ENCODE measurements around the gene DYNC2I2. TPM values are rescaled to one million over a fixed set of nuclear protein-coding genes. Genes with fewer than 3 reads are reported as not detected.

Gene DYNC2I2
- total RNA-seq, 1 donor from 2014 or later, result 45.9 TPM

GRCh38 chr9:128614728-128615127 lies 41.9 kb downstream of the DYNC2I2 start:
- Histone ChIP-seq H2AFZ (replicated peaks) (no peak overlapping the region), H3K4me1 (no peaks in the 10 kb centered on the region), H3F3A (ENCODE audit: low read depth) (no peaks in the 10 kb centered on the region), H4K20me1 (ENCODE audit: low read depth) (no peaks in the 10 kb centered on the region), H3K9ac (no peak overlapping the region), H3K27me3 (no peaks in the 10 kb centered on the region), H3K79me2 (ENCODE audit: low read depth) (no peaks in the 10 kb centered on the region), H3K27ac (no peak overlapping the region), H3K9me3 (ENCODE audit: low read depth) (no peaks in the 10 kb centered on the region), H3K36me3 (peaks cover 3% of the 10 kb centered on the region), H3K4me2 (no peak overlapping the region), H3K4me3 (no peak overlapping the region)
- H3K27me3 Mint-ChIP-seq (ENCODE audit: insufficient read depth, low read depth), result no peaks in the 10 kb centered on the region
- no peaks in the 10 kb centered on the region for H3K9me3 Mint-ChIP-seq
- H3K4me3 Mint-ChIP-seq, result no peak overlapping the region
- no peak for DNase-seq (ENCODE audit: low spot score)
- H3K36me3 Mint-ChIP-seq, result peaks cover 36% of the 10 kb centered on the region
- H3K4me1 Mint-ChIP-seq, result no peaks in the 10 kb centered on the region
- no peak overlapping the region for H3K27ac Mint-ChIP-seq
- TF ChIP-seq, protein P1, sequence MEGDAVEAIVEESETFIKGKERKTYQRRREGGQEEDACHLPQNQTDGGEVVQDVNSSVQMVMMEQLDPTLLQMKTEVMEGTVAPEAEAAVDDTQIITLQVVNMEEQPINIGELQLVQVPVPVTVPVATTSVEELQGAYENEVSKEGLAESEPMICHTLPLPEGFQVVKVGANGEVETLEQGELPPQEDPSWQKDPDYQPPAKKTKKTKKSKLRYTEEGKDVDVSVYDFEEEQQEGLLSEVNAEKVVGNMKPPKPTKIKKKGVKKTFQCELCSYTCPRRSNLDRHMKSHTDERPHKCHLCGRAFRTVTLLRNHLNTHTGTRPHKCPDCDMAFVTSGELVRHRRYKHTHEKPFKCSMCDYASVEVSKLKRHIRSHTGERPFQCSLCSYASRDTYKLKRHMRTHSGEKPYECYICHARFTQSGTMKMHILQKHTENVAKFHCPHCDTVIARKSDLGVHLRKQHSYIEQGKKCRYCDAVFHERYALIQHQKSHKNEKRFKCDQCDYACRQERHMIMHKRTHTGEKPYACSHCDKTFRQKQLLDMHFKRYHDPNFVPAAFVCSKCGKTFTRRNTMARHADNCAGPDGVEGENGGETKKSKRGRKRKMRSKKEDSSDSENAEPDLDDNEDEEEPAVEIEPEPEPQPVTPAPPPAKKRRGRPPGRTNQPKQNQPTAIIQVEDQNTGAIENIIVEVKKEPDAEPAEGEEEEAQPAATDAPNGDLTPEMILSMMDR (IDR thresholded peaks at IDR 0.05), result no peak
- TF ChIP-seq EZH2 (IDR thresholded peaks at IDR 0.05) (no peak), EZH2phosphoT487 (IDR thresholded peaks at IDR 0.05) (no peak)

GRCh38 chr9:128611600-128612394 lies 44.9 kb downstream of the DYNC2I2 start:
- H3K4me2 ChIP-seq, result no peak overlapping the region
- no peaks in the 10 kb centered on the region for H3K4me1 ChIP-seq
- no peaks in the 10 kb centered on the region for H3K9me3 ChIP-seq (ENCODE audit: low read depth)
- no peak for DNase-seq (ENCODE audit: low spot score)
- TF ChIP-seq EZH2 (IDR thresholded peaks at IDR 0.05) (no peak), EZH2phosphoT487 (IDR thresholded peaks at IDR 0.05) (no peak)
- TF ChIP-seq, protein P1 (IDR thresholded peaks at IDR 0.05), result no peak
- Mint-ChIP-seq H3K4me3 (no peak overlapping the region), H3K4me1 (no peaks in the 10 kb centered on the region), H3K27me3 (ENCODE audit: insufficient read depth, low read depth) (no peaks in the 10 kb centered on the region), H3K36me3 (peaks cover 46% of the 10 kb centered on the region), H3K27ac (no peak overlapping the region), H3K9me3 (no peaks in the 10 kb centered on the region)
- no peaks in the 10 kb centered on the region for H3K27me3 ChIP-seq
- no peak overlapping the region for H3K9ac ChIP-seq
- no peaks in the 10 kb centered on the region for H3K79me2 ChIP-seq (ENCODE audit: low read depth)
- no peaks in the 10 kb centered on the region for H4K20me1 ChIP-seq (ENCODE audit: low read depth)
- no peak overlapping the region for H2AFZ ChIP-seq (replicated peaks)
- H3K27ac ChIP-seq, result no peak overlapping the region
- H3K4me3 ChIP-seq, result no peak overlapping the region
- peaks cover 3% of the 10 kb centered on the region for H3K36me3 ChIP-seq
- no peaks in the 10 kb centered on the region for H3F3A ChIP-seq (ENCODE audit: low read depth)

- Mint-ChIP-seq H3K27me3 (ENCODE audit: insufficient read depth, low read depth) (no peaks in the 10 kb centered on the region), H3K4me3 (no peak overlapping the region), H3K4me1 (no peaks in the 10 kb centered on the region), H3K36me3 (peaks cover 45% of the 10 kb centered on the region), H3K9me3 (no peaks in the 10 kb centered on the region), H3K27ac (no peak overlapping the region)
- Histone ChIP-seq H4K20me1 (ENCODE audit: low read depth) (no peaks in the 10 kb centered on the region), H3K9me3 (ENCODE audit: low read depth) (no peaks in the 10 kb centered on the region), H3F3A (ENCODE audit: low read depth) (no peaks in the 10 kb centered on the region), H2AFZ (replicated peaks) (no peak overlapping the region), H3K36me3 (peaks cover 3% of the 10 kb centered on the region), H3K79me2 (ENCODE audit: low read depth) (no peaks in the 10 kb centered on the region), H3K4me3 (no peak overlapping the region), H3K27ac (no peak overlapping the region), H3K4me2 (no peak overlapping the region), H3K27me3 (no peaks in the 10 kb centered on the region), H3K4me1 (no peaks in the 10 kb centered on the region), H3K9ac (no peak overlapping the region)
- no peak for TF ChIP-seq EZH2phosphoT487 (IDR thresholded peaks at IDR 0.05)
- no peak for TF ChIP-seq EZH2 (IDR thresholded peaks at IDR 0.05)
- TF ChIP-seq, protein P1 (IDR thresholded peaks at IDR 0.05), result no peak
- DNase-seq (ENCODE audit: low spot score), result no peak
Observed at GRCh38 chr9:128610897-128611296, 45.8 kb downstream of the DYNC2I2 start.

Data from neural progenitor cell (in vitro differentiated cells).